Activated CD4-positive, alpha-beta T cell treated with anti-CD3 and anti-CD28 coated beads for 4 hours (primary cell): ENCODE measurements around the gene GNA14.
"Not testable (repeated sequence)": the region's sequence is repeated elsewhere in the genome, so short reads cannot be mapped to it uniquely, and the experiment has no call there.

ENCODE experiments used
- DNase-seq, 2 donors: peaks; one replicate each; pipeline ENCODE4 v3.0.0-alpha.2; 2020

The GNA14 gene

GRCh38 chr9:77486463-77486862, 161.7 kb downstream of the GNA14 start:
- DNase-seq, result no peak

GRCh38 chr9:77475641-77476473, 172.3 kb downstream of the GNA14 start:
- DNase-seq, result peak; percentile 15

GRCh38 chr9:77474936-77475335, 173.2 kb downstream of the GNA14 start:
- DNase-seq, result no peak

GRCh38 chr9:77472646-77473045, 175.5 kb downstream of the GNA14 start:
- no peak for DNase-seq

GRCh38 chr9:77471572-77471971, 176.6 kb downstream of the GNA14 start:
- no peak for DNase-seq

GRCh38 chr9:77469515-77470231, 178.4 kb downstream of the GNA14 start:
- DNase-seq, result no peak

- no peak for DNase-seq
Observed at GRCh38 chr9:77464661-77465060, 183.5 kb downstream of the GNA14 start.

- DNase-seq, result no peak
Observed at GRCh38 chr9:77463151-77463550, 185.0 kb downstream of the GNA14 start.

GRCh38 chr9:77462066-77462465, 186.1 kb downstream of the GNA14 start:
- no peak for DNase-seq

GRCh38 chr9:77460938-77461337, 187.2 kb downstream of the GNA14 start:
- DNase-seq, result no peak

- DNase-seq, result peak; percentile 51 to 64
Observed at GRCh38 chr9:77457916-77458592, 190.1 kb downstream of the GNA14 start.

- DNase-seq, result peak; percentile 60 to 85
Observed at GRCh38 chr9:77456829-77457437, 191.2 kb downstream of the GNA14 start.

- peak in 1 of 2 donors; percentile 50 for DNase-seq
Observed at GRCh38 chr9:77455312-77455927, 192.7 kb downstream of the GNA14 start.

GRCh38 chr9:77454663-77455062, 193.5 kb downstream of the GNA14 start:
- DNase-seq, result no peak

- DNase-seq, result no peak
Observed at GRCh38 chr9:77453825-77454647, 194.1 kb downstream of the GNA14 start.

GRCh38 chr9:77451507-77451906, 196.6 kb downstream of the GNA14 start:
- no peak for DNase-seq

GRCh38 chr9:77450085-77450475, 198.0 kb downstream of the GNA14 start:
- DNase-seq, result no peak

- DNase-seq, result no peak
Observed at GRCh38 chr9:77449240-77450084, 198.7 kb downstream of the GNA14 start.

- no peak for DNase-seq
Observed at GRCh38 chr9:77447646-77448045, 200.5 kb downstream of the GNA14 start.

- no peak for DNase-seq
Observed at GRCh38 chr9:77442436-77442835, 205.7 kb downstream of the GNA14 start.

GRCh38 chr9:77441124-77441523, 207.0 kb downstream of the GNA14 start:
- DNase-seq, result not testable (repeated sequence)
